SH-SY5Y (cell line): ENCODE results near the gene ZNF132.

ENCODE experiments used
- GATA2 ChIP-seq: IDR thresholded peaks from 2 replicates; pipeline ENCODE4 v1.6.1; 2011; ENCODE audit warnings: mild to moderate bottlenecking, low read depth, low read length
- GATA3 ChIP-seq: IDR thresholded peaks from 2 replicates; pipeline ENCODE4 v1.6.1; 2011; ENCODE audit warnings: low read depth, mild to moderate bottlenecking, low read length, moderate library complexity

DNA sequence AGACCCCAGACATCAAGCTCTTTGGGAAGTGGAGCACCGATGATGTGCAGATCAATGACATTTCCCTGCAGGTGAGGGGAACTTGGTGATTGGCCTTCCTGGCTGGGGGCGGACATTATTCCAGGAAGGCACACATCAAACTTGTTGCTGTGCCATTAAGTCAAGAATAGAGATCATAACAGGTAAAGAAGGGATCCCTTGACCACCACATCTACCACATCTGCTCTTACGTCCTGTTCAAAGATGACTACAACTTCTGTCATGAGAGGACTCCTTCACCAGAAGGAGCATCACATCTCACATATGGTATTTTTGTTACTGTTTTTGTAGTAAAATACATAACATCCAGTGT, 51.8 kb downstream of the ZNF132 start:
- TF ChIP-seq GATA2 (no peak), GATA3 (no peak)
